Activated CD4-positive, alpha-beta T cell treated with anti-CD3 and anti-CD28 coated beads for 48 hours (primary cell): ENCODE data around the gene SMIM41.
A peak's percentile ranks its signal among the peaks of the same experiment; 100 is the strongest.

ENCODE experiments used
- DNase-seq: peaks from one replicate; pipeline ENCODE4 v3.0.0-alpha.2; 2020

The SMIM41 gene

GRCh38 chr12:52050758-52051541, 28.6 kb upstream of the SMIM41 start, which contains the start of gene NR4A1:
NR4A1 (plus strand) TSS chr12:52051442; CDS start chr12:52054329, 2,887 bp downstream.
- DNase-seq = peak; percentile 99

GRCh38 chr12:52052468-52053186, 26.9 kb upstream of the SMIM41 start:
- peak; percentile 30 for DNase-seq

- no peak for DNase-seq
Measured at GRCh38 chr12:52053536-52054209, 25.8 kb upstream of the SMIM41 start.

DNA sequence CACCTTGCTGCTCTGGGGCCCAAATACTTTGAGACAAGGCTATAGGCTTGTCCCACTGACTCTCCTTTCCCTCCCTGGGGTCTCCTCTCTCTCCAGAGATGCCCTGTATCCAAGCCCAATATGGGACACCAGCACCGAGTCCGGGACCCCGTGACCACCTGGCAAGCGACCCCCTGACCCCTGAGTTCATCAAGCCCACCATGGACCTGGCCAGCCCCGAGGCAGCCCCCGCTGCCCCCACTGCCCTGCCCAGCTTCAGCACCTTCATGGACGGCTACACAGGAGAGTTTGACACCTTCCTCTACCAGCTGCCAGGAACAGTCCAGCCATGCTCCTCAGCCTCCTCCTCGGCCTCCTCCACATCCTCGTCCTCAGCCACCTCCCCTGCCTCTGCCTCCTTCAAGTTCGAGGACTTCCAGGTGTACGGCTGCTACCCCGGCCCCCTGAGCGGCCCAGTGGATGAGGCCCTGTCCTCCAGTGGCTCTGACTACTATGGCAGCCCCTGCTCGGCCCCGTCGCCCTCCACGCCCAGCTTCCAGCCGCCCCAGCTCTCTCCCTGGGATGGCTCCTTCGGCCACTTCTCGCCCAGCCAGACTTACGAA, 25.2 kb upstream of the SMIM41 start:
- no peak for DNase-seq

DNA sequence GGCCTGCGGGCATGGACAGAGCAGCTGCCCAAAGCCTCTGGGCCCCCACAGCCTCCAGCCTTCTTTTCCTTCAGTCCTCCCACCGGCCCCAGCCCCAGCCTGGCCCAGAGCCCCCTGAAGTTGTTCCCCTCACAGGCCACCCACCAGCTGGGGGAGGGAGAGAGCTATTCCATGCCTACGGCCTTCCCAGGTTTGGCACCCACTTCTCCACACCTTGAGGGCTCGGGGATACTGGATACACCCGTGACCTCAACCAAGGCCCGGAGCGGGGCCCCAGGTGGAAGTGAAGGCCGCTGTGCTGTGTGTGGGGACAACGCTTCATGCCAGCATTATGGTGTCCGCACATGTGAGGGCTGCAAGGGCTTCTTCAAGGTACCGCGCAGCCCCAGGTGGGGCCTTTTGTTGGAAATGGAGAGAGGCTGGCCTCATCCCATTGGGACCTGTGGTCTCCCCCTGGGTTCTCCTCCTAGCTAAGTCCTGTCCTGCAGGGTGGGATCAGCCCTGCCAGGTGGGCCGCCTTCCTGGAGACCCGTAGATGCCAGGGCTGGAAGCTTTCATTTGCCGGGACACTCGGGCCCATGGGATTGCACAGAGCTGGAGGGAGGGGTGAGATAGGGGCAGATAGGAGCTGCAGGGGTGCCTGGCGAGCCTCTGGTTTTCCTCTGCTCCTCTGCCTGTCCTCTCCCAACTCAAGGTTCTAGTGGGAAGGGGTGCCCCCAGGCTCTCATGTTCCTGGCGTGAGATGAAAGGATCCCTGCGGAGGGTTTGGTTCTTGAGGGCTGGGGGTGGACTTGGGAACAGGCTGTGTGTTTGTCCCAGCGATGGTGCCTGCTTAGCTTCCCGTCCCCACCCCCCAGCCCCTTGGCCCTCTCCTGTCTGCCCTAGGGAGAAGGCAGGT, 24.4 kb upstream of the SMIM41 start:
- DNase-seq = no peak

DNA sequence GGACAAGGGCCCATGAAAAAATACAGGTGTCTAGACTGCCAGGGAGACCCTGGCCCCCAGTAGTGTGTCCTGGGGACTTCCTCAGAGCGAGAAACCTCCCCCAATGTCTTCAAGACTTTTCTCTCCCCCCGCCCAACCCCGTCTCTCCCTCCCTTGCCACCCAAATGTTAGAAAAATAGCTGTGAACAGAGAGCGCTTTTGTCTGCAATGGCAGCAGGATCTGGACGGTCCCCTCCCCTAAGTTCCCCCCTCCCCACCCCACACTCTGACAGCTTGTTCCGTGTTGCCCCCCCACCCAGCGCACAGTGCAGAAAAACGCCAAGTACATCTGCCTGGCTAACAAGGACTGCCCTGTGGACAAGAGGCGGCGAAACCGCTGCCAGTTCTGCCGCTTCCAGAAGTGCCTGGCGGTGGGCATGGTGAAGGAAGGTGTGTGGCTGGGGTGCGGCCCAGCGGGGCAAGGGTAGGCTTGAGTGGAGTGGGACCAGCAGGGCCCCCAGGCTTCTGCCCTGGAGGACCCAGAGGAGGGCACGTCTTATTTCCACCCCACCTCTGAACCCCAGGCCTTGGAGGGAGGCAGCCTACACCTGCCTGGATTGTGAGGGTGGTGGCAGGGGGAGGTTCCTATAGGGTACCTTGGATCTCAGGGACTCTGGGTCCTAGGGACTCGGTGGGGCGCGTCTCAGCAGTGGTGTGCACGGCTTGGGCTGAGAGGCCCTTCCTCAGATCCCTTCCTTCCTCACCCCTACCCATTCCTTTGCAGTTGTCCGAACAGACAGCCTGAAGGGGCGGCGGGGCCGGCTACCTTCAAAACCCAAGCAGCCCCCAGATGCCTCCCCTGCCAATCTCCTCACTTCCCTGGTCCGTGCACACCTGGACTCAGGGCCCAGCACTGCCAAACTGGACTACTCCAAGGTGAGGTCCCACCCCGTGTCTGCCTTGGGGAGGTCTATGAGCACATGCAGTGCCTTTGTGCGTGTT, 23.5 kb upstream of the SMIM41 start:
- no peak for DNase-seq

DNA sequence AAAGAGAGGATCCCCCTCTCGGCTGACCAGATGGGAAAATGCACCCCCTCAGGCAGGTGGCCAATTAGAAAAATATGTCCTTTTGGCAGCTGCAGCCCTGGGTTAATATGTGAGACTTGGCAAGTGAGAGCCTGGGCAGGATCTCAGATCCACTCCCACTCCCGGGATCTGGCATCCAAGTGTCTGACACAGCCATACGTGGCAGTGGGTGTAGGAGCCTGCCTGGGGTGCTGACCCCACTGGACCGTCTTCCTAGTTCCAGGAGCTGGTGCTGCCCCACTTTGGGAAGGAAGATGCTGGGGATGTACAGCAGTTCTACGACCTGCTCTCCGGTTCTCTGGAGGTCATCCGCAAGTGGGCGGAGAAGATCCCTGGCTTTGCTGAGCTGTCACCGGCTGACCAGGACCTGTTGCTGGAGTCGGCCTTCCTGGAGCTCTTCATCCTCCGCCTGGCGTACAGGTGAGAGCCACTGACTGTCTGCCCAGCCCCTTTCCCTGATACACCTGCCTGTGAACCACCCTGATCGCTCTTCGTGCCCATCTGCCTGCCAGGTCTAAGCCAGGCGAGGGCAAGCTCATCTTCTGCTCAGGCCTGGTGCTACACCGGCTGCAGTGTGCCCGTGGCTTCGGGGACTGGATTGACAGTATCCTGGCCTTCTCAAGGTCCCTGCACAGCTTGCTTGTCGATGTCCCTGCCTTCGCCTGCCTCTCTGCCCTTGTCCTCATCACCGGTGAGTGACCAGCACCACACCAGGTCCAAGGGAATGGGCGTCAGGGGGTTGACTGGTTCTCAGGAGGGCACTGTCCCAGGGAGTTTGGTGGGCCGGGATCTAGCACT, 22.5 kb upstream of the SMIM41 start:
- no peak for DNase-seq

DNA sequence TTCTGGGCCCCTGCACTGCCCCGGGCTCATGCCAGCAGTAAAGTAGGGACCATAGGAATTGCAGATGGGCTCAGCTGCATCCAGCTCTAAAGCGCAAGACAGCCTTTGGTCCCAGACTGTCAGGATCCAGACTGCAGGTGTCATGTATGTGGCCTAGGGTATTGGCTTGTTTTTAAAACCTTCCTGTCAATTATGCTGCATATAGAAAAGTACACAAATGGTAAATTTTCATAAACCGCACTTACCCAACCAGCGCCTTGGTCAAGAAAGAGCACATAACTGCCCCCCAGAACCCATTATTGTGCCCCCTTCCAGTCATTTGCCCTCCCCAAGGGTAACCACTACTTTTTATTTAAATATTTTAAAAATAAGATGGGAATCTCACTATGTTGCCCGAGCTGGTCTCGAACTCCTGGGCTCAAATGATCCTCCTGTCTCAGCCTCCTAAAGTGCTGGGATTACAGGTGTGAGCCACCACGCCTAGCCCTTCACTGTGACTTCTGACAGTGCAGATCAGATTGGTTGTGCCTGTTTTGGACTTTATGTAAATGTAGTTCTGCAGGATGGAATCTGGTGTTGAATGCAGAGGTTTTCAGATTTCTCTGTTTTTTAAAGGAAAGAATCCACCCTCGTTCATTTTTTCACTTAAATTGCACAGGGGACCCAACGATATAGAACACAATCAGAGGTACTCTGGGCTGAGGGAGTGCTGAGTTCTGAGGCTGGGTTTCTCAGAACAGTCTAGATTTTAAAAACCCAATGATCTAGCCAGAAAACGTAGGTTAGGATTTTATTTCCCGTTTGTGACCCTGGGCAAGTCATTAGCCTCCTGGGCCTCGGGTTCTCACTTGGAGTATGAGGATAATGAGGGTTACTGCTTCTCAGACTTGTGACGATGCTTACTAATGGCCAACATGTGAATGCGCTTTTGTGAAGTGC, 21.6 kb upstream of the SMIM41 start:
- no peak for DNase-seq

DNA sequence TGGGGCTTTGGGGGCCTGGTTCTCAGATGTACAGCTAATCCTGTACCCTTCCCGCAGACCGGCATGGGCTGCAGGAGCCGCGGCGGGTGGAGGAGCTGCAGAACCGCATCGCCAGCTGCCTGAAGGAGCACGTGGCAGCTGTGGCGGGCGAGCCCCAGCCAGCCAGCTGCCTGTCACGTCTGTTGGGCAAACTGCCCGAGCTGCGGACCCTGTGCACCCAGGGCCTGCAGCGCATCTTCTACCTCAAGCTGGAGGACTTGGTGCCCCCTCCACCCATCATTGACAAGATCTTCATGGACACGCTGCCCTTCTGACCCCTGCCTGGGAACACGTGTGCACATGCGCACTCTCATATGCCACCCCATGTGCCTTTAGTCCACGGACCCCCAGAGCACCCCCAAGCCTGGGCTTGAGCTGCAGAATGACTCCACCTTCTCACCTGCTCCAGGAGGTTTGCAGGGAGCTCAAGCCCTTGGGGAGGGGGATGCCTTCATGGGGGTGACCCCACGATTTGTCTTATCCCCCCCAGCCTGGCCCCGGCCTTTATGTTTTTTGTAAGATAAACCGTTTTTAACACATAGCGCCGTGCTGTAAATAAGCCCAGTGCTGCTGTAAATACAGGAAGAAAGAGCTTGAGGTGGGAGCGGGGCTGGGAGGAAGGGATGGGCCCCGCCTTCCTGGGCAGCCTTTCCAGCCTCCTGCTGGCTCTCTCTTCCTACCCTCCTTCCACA, 20.7 kb upstream of the SMIM41 start:
- no peak for DNase-seq

DNA sequence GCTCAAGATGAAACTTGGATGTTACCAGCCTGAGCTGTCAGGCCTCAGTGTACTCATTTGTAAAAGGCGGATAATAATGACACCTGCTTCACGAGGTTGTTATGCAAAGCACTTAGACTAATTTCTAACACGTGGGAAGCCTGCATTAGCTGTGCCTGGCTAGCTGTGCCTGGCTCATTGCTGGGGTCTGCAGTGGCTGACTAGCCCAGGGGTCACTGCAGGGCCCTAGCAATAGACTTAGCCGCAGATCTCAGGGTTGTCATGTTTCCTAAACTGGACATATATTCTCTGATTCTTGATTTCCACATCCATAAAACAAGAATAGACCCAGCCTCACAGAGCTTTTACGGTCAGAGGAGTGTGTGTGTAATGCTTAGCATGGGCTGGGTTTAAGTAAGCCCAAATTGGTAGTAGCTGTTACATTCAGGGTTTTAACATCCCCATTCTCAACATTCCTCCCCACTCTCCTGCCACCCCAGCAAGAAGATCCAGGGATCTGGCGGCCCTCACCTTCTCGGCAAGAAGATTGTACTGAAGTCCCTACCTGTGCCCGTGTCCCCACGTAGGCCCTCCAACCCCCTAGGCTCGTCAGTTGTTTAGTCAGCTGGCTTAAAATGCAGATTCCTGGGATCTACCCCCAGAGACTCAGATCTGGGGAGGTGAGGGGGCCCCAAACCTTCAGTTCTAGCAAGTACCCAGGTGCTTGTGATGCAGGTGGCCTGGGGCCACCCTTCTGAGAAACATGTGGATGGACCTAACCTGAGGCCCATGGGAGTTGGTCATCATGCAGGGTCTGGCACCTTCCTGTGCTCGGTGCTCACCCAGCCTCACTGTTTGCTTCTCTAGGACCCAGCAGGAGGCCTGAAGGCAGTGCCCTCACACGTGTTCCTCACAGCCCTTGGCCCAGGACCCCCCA, 19.7 kb upstream of the SMIM41 start:
- no peak for DNase-seq

- no peak for DNase-seq
Measured at GRCh38 chr12:52060498-52061177, 18.9 kb upstream of the SMIM41 start.

GRCh38 chr12:52061470-52062166, 17.9 kb upstream of the SMIM41 start:
- no peak for DNase-seq

DNA sequence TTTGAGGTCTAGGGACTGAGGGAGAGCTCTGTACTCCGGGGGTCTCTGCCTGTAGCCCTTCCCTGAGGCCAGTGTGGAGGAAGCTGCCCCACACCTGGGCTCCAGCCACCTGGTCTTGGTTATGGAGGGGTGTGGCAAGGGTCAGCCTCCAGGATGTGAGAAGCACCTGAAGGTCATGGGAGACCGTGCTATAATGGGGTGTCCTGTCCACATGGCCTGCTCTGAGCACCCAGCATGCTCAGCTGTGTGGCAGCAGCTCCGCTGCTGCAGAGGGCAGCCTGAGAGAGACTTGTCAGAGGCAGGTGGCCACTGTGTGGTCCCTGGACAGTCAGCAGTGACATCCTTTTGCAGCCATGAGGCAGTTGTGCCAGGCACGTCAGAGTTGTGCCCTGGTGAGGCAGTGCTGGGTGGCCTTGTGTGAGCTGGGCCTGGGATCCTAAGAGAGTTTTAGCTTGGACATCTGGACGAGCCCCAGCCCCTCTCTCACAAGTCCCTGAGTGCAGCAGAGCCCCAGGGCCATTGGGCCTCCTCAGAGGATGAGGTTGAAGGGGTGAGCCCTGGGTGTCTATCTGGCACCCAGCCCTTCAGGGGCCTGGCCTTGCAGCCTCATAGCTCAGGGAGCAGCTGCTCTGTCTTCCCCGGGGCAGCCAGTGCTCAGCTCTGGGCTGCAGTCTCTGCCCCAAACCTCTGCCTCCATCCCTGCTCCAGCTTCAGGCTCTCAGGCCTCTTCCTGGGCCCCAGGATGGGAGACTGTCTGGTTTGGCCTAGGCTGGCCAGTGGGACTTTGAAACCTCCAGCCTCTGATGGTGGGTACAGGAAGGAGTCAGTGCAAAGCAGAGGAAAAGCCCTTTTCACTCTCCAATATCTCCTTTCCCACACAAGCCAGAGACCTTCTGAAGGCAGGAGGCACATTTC, 17.1 kb upstream of the SMIM41 start:
- no peak for DNase-seq

DNA sequence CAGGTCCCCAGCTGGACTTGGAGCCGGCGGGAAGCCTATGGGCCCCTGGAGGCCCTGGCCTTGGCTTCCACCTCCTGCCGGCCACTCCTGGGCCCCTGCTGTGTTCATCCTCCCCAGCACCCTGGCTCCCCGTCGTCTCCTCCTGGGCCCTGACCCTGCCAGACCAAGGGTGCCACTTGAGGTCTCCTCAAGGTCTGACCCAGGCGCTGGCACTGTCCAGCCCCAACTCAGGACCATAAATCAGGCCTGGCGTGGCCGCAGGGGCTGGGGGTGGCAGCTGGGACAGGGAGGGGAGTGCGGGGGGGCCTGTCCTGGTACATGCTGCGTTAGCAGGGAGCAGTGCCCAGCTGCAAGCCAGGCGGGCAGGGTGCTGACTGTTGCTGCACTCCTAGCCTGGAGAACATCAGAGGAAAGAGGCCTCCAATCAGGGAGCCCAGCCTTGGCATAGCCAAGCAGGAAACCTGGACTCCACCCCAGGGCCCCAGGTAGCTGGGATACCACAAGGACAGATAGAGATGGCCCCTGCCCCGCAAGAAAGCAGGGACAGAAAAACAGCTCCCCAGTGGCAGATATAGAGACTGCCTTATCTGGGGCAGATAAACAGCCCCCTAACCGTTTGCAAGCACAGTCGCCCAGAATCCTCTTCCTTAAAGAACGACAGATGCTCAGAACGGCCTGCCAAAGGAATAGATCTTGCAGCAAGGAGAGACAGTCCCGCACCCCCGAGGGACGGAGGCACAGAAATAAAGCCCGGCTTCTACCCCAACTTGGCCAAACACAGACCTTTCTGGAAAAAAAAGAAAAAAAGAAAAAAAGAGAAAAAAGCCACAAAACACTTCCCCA, 16.2 kb upstream of the SMIM41 start:
- no peak for DNase-seq
